ENCODE results near the gene PRKCD. TPM values are rescaled to one million over a fixed set of nuclear protein-coding genes. Genes with fewer than 3 reads are reported as not detected.

The PRKCD gene
- 3.3 and 4.3 TPM in 2 replicates for total RNA-seq (2012; rRNA removed)
- polyA plus RNA-seq (2012; rRNA removed), result 19.0 TPM in 2 replicates
- 17.1 and 19.0 TPM in 2 replicates for polyA plus RNA-seq (2012; cell fraction: cytosol; rRNA removed)
- 26.5 and 37.5 TPM in 2 replicates for polyA plus RNA-seq (2012; cell fraction: nucleus; rRNA removed; ENCODE audit: low replicate concordance)
- Bru-seq, nascent RNA, result percentile 48 among the genes with signal in this experiment
- BruChase-seq, experiment 1, labeled RNA remaining after a 6-hour chase, result percentile 43 among the genes with signal in this experiment
- percentile 49 among the genes with signal in this experiment for BruChase-seq, experiment 2, labeled RNA remaining after a 2-hour chase
- long read RNA-seq, transcript PRKCD-202 (18 exons, 2,810 nt), result major isoform, 5 of 21 reads
- long read RNA-seq, transcript PRKCD-201 (19 exons, 2,680 nt), result major isoform, 5 of 21 reads
- long read RNA-seq, partial matches to known transcripts, result 2 of 21 reads
- long read RNA-seq, other reads (novel, unspliced or antisense), result 9 of 21 reads

GRCh38 chr3:53160660-53161449 lies at the start of gene PRKCD:
PRKCD (plus strand) TSS chr3:53161209; CDS start chr3:53178423, 17,214 bp downstream.
- no peaks in the 10 kb centered on the region for H3K36me3 ChIP-seq (ENCODE audit: control insufficient read depth, insufficient read depth, low read length)
- H3K23ac ChIP-seq (ENCODE audit: low read depth, low read length), result peak within 1 kb of the TSS; percentile 88
- H2AFZ ChIP-seq (replicated peaks; ENCODE audit: low read length, poor library complexity), result peak within 1 kb of the TSS; percentile 97
- peaks cover 19% of the 10 kb centered on the region for H3K27me3 ChIP-seq (ENCODE audit: control insufficient read depth, insufficient read depth, low read length)
- peaks cover 21% of the 10 kb centered on the region; the same call in 1 of the 2 replicates for H3K4me1 ChIP-seq (ENCODE audit: control insufficient read depth, insufficient read depth, low read length)
- H2BK120ac ChIP-seq (ENCODE audit: low read depth, low read length), result peak within 1 kb of the TSS; percentile 64
- peak within 1 kb of the TSS; percentile 99 for H3K4me3 ChIP-seq (ENCODE audit: insufficient read depth, low read depth, low read length)
- TF ChIP-seq BHLHE40 (IDR thresholded peaks at IDR 0.05; ENCODE audit: low read depth, low read length), result no peak
- TF ChIP-seq USF2 (IDR thresholded peaks at IDR 0.05; ENCODE audit: low read depth, low read length), result no peak
- peak; percentile 82 for TF ChIP-seq MAZ (IDR thresholded peaks at IDR 0.05; ENCODE audit: borderline replicate concordance, low read depth, low read length)
- TF ChIP-seq SMC3 (IDR thresholded peaks at IDR 0.05; ENCODE audit: low read depth, low read length), result peak; percentile 14; the same call in 1 of the 2 replicates
- TF ChIP-seq, protein P1, sequence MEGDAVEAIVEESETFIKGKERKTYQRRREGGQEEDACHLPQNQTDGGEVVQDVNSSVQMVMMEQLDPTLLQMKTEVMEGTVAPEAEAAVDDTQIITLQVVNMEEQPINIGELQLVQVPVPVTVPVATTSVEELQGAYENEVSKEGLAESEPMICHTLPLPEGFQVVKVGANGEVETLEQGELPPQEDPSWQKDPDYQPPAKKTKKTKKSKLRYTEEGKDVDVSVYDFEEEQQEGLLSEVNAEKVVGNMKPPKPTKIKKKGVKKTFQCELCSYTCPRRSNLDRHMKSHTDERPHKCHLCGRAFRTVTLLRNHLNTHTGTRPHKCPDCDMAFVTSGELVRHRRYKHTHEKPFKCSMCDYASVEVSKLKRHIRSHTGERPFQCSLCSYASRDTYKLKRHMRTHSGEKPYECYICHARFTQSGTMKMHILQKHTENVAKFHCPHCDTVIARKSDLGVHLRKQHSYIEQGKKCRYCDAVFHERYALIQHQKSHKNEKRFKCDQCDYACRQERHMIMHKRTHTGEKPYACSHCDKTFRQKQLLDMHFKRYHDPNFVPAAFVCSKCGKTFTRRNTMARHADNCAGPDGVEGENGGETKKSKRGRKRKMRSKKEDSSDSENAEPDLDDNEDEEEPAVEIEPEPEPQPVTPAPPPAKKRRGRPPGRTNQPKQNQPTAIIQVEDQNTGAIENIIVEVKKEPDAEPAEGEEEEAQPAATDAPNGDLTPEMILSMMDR (conservative IDR thresholded peaks at IDR 0.05; ENCODE audit: low read depth, low read length), result peak; percentile 49
- TF ChIP-seq RAD21 (IDR thresholded peaks at IDR 0.05; ENCODE audit: low read length), result peak; percentile 39
- TF ChIP-seq RCOR1 (IDR thresholded peaks at IDR 0.05; ENCODE audit: insufficient replicate concordance, low read length), result no peak
- intact Hi-C loops (cut with micrococcal nuclease) (loop anchor here (2.0 kb wide), 1 partner anchor 36 kb away; no protein-coding TSS in a partner anchor), in situ Hi-C loops (cut with MboI; ENCODE audit: low sequenced_read_pairs) (no loop called here), dilution Hi-C loops (cut with HindIII; ENCODE audit: low sequenced_read_pairs, unreplicated experiment) (no loop called here)
- H2AK9ac ChIP-seq (replicated peaks; ENCODE audit: low read depth, low read length, poor library complexity), result peak within 1 kb of the TSS; percentile 93
- WGBS, 2 experiments (ENCODE audit: extremely low coverage in 2 of 2, insufficient read length in 1 of 2), result 3% methylated on average over 8 of the region's 88 CpGs; no CpG with 5 or more reads in 1 of the 2 experiments
- H3K9ac ChIP-seq (ENCODE audit: low read depth, low read length), result peak within 1 kb of the TSS; percentile 83
- POLR2A ChIA-PET (ENCODE audit: unreplicated experiment), result no interaction called here
- H2BK15ac ChIP-seq (ENCODE audit: low read depth, low read length), result no peak within 1 kb of the TSS
- H3K9me1 ChIP-seq (ENCODE audit: insufficient read depth, low read length), result peaks cover 11% of the 10 kb centered on the region
- H3K79me1 ChIP-seq (ENCODE audit: low read depth in 1 of 2, low read length in 2 of 2), result peaks cover 10 to 29% of the 10 kb centered on the region in 2 experiments; a peak in 3 of 4 replicates
- H3K18ac ChIP-seq (ENCODE audit: low read depth, low read length), result peak within 1 kb of the TSS; percentile 77
- peak within 1 kb of the TSS; percentile 58 for H2AK5ac ChIP-seq (ENCODE audit: low read depth, low read length)
- peak within 1 kb of the TSS; percentile 84 for H3K4me2 ChIP-seq (ENCODE audit: low read depth, low read length)
- peak within 1 kb of the TSS in 1 of 2 experiments; percentile 74; a peak in 1 of 4 replicates for H4K8ac ChIP-seq (ENCODE audit: low read depth in 2 of 2, low read length in 2 of 2)
- peak within 1 kb of the TSS; percentile 65; the same call in 1 of the 2 replicates for H3K27ac ChIP-seq (ENCODE audit: insufficient read depth, low read length)
- H3K4ac ChIP-seq (ENCODE audit: low read depth, low read length), result peak within 1 kb of the TSS; percentile 71
- ATAC-seq (ENCODE audit: low read depth), result peak; percentile 78
- H4K5ac ChIP-seq (ENCODE audit: low read depth, low read length), result peak within 1 kb of the TSS; percentile 84; the same call in 1 of the 2 replicates
- peak within 1 kb of the TSS; percentile 90 for H3K14ac ChIP-seq (replicated peaks; ENCODE audit: low read depth, low read length)
- CTCF ChIA-PET, result interaction anchor here (0.9 kb wide), 1 partner anchor 14 kb away, joined by 3 read pairs; no protein-coding TSS in a partner anchor
- H2BK20ac ChIP-seq (ENCODE audit: low read depth, low read length), result no peak within 1 kb of the TSS
- H3K56ac ChIP-seq (ENCODE audit: extremely low read depth, insufficient read depth, low read length), result no peak within 1 kb of the TSS; the same call in 1 of the 2 replicates
- peaks cover 9% of the 10 kb centered on the region; the same call in 1 of the 2 replicates for H4K20me1 ChIP-seq (ENCODE audit: insufficient read depth, low read length)
- peak; percentile 78 for DNase-seq
- peak within 1 kb of the TSS; percentile 79; the same call in 1 of the 2 replicates for H4K91ac ChIP-seq (ENCODE audit: insufficient read depth, low read depth, low read length)
- no peaks in the 10 kb centered on the region for H3K9me3 ChIP-seq (ENCODE audit: control insufficient read depth, insufficient read depth, low read length)
- H2BK5ac ChIP-seq (ENCODE audit: low read depth, low read length, poor library complexity, severe bottlenecking), result peak within 1 kb of the TSS; percentile 87
- BruUV-seq (replicated peaks), result no TSS peak

All from IMR-90 (cell line).